Mammary epithelial cell (primary cell): ENCODE results near the gene SCAMP4.

Experiments used
- EZH2 ChIP-seq: IDR thresholded peaks from 2 replicates; pipeline ENCODE4 v1.6.1; 2012; ENCODE audit warnings: low read length, inconsistent platforms, borderline replicate concordance
- TF ChIP-seq, protein P1 (sequence below), 2 donors: IDR thresholded peaks in 1 of 2; conservative IDR thresholded peaks in 1 of 2; 2 replicates each; pipeline ENCODE4 v1.5.1; 2011 to 2012; ENCODE audit warnings: inconsistent platforms in 2 of 2, low read length in 2 of 2, mild to moderate bottlenecking in 2 of 2, control low read depth in 1 of 2, low read depth in 1 of 2; ENCODE audit not compliant: insufficient read depth in 1 of 2; ENCODE audit errors: extremely low read depth in 1 of 2

DNA sequence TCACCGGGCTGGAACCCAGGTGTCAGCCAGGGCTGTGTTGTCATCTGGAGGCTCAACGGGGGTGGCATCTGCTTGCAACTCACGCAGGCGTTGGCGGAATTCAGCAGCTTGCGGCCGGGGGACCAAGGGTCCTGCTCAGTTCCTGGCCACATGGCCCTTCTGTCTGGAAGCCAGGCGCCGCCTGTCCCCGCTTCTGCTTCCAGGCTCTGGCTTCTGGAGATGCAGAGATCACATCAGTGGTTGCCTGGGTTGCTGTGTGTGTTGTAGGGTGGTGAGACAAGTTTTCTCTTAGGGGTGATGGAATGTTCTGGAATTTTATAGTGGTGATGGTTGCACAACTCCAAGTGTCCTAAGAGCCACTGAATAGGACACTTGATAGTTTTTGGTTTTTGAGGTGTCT lies 5.0 kb downstream of the SCAMP4 start:
- TF ChIP-seq, protein P1, sequence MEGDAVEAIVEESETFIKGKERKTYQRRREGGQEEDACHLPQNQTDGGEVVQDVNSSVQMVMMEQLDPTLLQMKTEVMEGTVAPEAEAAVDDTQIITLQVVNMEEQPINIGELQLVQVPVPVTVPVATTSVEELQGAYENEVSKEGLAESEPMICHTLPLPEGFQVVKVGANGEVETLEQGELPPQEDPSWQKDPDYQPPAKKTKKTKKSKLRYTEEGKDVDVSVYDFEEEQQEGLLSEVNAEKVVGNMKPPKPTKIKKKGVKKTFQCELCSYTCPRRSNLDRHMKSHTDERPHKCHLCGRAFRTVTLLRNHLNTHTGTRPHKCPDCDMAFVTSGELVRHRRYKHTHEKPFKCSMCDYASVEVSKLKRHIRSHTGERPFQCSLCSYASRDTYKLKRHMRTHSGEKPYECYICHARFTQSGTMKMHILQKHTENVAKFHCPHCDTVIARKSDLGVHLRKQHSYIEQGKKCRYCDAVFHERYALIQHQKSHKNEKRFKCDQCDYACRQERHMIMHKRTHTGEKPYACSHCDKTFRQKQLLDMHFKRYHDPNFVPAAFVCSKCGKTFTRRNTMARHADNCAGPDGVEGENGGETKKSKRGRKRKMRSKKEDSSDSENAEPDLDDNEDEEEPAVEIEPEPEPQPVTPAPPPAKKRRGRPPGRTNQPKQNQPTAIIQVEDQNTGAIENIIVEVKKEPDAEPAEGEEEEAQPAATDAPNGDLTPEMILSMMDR (conservative IDR thresholded peaks at IDR 0.05 in 1 of 2, IDR thresholded peaks at IDR 0.05 in 1 of 2; ENCODE audit: extremely low read depth in 1 of 2, insufficient read depth in 1 of 2, low read depth in 1 of 2, low read length in 2 of 2): no peak
- TF ChIP-seq EZH2: no peak
